ENCODE data around the gene ARID1B.

GRCh38 chr6:156820089-156820798 lies 43.1 kb downstream of the ARID1B start:
- TF ChIP-seq CTCF (tag by site-specific recombination; IDR thresholded peaks at IDR 0.05) (no peak), ZNF174 (tag by site-specific recombination; IDR thresholded peaks at IDR 0.05) (no peak), ZFHX2 (tag by site-specific recombination; conservative IDR thresholded peaks at IDR 0.05) (no peak), ZNF324 (tag by site-specific recombination; IDR thresholded peaks at IDR 0.05) (no peak), ZNF280D (tag by site-specific recombination; IDR thresholded peaks at IDR 0.05) (no peak), ZBTB21 (tag by site-specific recombination; IDR thresholded peaks at IDR 0.05) (no peak)

Measured in HEK293 (cell line).